ENCODE measurements around the gene PIK3CA.
"Not testable (repeated sequence)": the region's sequence is repeated elsewhere in the genome, so short reads cannot be mapped to it uniquely, and the experiment has no call there.

PIK3CA gene

GRCh38 chr3:179265875-179266274 is 117.7 kb downstream of the PIK3CA start:
- no peak for DNase-seq

- DNase-seq, result no peak
Observed at GRCh38 chr3:179266701-179267211, 118.6 kb downstream of the PIK3CA start.

GRCh38 chr3:179268400-179269051 is 120.4 kb downstream of the PIK3CA start:
- no peak for DNase-seq

GRCh38 chr3:179269152-179269707 is 121.1 kb downstream of the PIK3CA start:
- no peak for DNase-seq

GRCh38 chr3:179272385-179272784 is 124.2 kb downstream of the PIK3CA start:
- DNase-seq, result no peak

GRCh38 chr3:179274434-179274833 is 126.3 kb downstream of the PIK3CA start:
- DNase-seq, result not testable (repeated sequence)

- no peak for DNase-seq
Observed at GRCh38 chr3:179276001-179276400, 127.8 kb downstream of the PIK3CA start.

GRCh38 chr3:179276743-179277142 is 128.6 kb downstream of the PIK3CA start:
- DNase-seq, result no peak

GRCh38 chr3:179278151-179278550 is 130.0 kb downstream of the PIK3CA start:
- no peak for DNase-seq

GRCh38 chr3:179278932-179279693 is 131.0 kb downstream of the PIK3CA start:
- DNase-seq, result no peak

- DNase-seq, result no peak
Observed at GRCh38 chr3:179279837-179280236, 131.7 kb downstream of the PIK3CA start.

- DNase-seq, result no peak
Observed at GRCh38 chr3:179281825-179282224, 133.7 kb downstream of the PIK3CA start.

- no peak for DNase-seq
Observed at GRCh38 chr3:179286331-179286730, 138.2 kb downstream of the PIK3CA start.

GRCh38 chr3:179288845-179289244 is 140.7 kb downstream of the PIK3CA start:
- no peak for DNase-seq

GRCh38 chr3:179289295-179289694 is 141.1 kb downstream of the PIK3CA start:
- no peak for DNase-seq
